MCF 10A (cell line): ENCODE results near the gene KRT15. TPM values are rescaled to one million over a fixed set of nuclear protein-coding genes. Genes with fewer than 3 reads are reported as not detected.
A peak's percentile ranks its signal among the peaks of the same experiment; 100 is the strongest.

Experiments used
- BruUV-seq: library from RNA; stranded (reverse); fragments of 400-500 nt; replicated peaks from 2 replicates; lab custom pipeline; 2021; lab: Mats Ljungman, UMichigan
- CTCF ChIA-PET: fragments of 300-600 bp; sonication (Branson Sonifier 250); formaldehyde crosslinking; extraction: SDS; loops from one replicate; lab custom pipeline; 2021; ENCODE audit warnings: antibody characterized with exemption, inconsistent platforms; lab: Yijun Ruan, JAX
- POLR2A ChIA-PET: fragments of 300-600, 350-650 bp; sonication (Branson Sonifier 250); formaldehyde crosslinking; extraction: SDS; loops from one replicate; lab custom pipeline; 2020; ENCODE audit warnings: antibody characterized with exemption, inconsistent platforms; lab: Yijun Ruan, JAX
- DNase-seq: peaks from one replicate; pipeline ENCODE4 v3.0.0-alpha.2; 2018; ENCODE audit not compliant: unreplicated experiment
- H3K27ac Mint-ChIP-seq: one replicate; pipeline ENCODE4 v1.8.0; 2022; ENCODE audit warnings: mild to moderate bottlenecking, low read depth, mixed read lengths; ENCODE audit not compliant: unreplicated experiment
- H3K27me3 Mint-ChIP-seq: one replicate; pipeline ENCODE4 v1.8.0; 2022; ENCODE audit warnings: mixed read lengths; ENCODE audit not compliant: insufficient read depth, unreplicated experiment
- H3K36me3 Mint-ChIP-seq: one replicate; pipeline ENCODE4 v1.8.0; 2022; ENCODE audit warnings: mild to moderate bottlenecking, moderate library complexity, mixed read lengths; ENCODE audit not compliant: insufficient read depth, unreplicated experiment
- H3K4me1 Mint-ChIP-seq: one replicate; pipeline ENCODE4 v1.8.0; 2022; ENCODE audit warnings: mixed read lengths; ENCODE audit not compliant: insufficient read depth, unreplicated experiment
- H3K4me3 Mint-ChIP-seq: one replicate; pipeline ENCODE4 v1.8.0; 2022; ENCODE audit warnings: mild to moderate bottlenecking, moderate library complexity, mixed read lengths; ENCODE audit not compliant: unreplicated experiment
- H3K9me3 Mint-ChIP-seq: one replicate; pipeline ENCODE4 v1.8.0; 2022; ENCODE audit warnings: mixed read lengths; ENCODE audit not compliant: unreplicated experiment
- intact Hi-C: fragments of 100-400 bp; cut with micrococcal nuclease; formaldehyde crosslinking; loops from 2 replicates; pipeline ENCODE4 v1.14.1; 2022
- total RNA-seq: library from RNA; stranded (reverse); gene quantifications from 2 replicates; pipeline ENCODE4 v1.2.3, GENCODE V29; 2022
- TF ChIP-seq, protein P1 (sequence below): fragments of 200-600 bp; IDR thresholded peaks from one replicate; pipeline ENCODE4 v1.8.0; 2022; ENCODE audit warnings: antibody characterized with exemption, mild to moderate bottlenecking; ENCODE audit not compliant: unreplicated experiment

The KRT15 gene
- total RNA-seq, 1 experiment from 2014 or later: 83.4 TPM

- Mint-ChIP-seq H3K4me1 (peaks cover 25% of the 10 kb centered on the region), H3K36me3 (no peaks in the 10 kb centered on the region), H3K9me3 (no peaks in the 10 kb centered on the region), H3K27ac (no peak overlapping the region), H3K27me3 (no peaks in the 10 kb centered on the region), H3K4me3 (no peak overlapping the region)
- no TSS peak for BruUV-seq
- no peak for DNase-seq
- CTCF ChIA-PET: interaction anchor here (1.0 kb wide), 1 partner anchor 22 kb away, joined by 4 read pairs; no protein-coding TSS in a partner anchor
- POLR2A ChIA-PET: no interaction called here
- intact Hi-C loops: no loop called here
- TF ChIP-seq, protein P1, sequence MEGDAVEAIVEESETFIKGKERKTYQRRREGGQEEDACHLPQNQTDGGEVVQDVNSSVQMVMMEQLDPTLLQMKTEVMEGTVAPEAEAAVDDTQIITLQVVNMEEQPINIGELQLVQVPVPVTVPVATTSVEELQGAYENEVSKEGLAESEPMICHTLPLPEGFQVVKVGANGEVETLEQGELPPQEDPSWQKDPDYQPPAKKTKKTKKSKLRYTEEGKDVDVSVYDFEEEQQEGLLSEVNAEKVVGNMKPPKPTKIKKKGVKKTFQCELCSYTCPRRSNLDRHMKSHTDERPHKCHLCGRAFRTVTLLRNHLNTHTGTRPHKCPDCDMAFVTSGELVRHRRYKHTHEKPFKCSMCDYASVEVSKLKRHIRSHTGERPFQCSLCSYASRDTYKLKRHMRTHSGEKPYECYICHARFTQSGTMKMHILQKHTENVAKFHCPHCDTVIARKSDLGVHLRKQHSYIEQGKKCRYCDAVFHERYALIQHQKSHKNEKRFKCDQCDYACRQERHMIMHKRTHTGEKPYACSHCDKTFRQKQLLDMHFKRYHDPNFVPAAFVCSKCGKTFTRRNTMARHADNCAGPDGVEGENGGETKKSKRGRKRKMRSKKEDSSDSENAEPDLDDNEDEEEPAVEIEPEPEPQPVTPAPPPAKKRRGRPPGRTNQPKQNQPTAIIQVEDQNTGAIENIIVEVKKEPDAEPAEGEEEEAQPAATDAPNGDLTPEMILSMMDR: no peak
Measured at GRCh38 chr17:41527063-41528023, 8.7 kb upstream of the KRT15 start.

DNA sequence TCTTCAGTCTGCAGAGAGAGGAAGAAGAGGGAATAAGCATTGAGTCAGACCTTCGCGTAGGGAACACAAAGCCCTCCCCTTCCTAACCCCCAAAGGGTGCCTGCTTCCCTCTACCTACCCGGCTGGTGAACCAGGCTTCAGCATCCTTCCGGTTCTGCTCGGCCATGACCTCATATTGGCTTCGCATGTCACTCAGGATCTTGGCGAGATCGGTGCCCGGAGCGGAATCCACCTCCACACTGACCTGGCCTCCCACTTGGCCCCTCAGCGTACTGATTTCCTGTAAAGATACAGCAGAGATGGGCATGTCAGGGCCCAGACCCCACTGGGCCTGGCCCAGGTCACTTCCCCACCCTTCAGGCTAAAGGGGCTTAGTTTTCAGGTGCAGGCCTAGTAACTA is 5.6 kb upstream of the KRT15 start:
- Mint-ChIP-seq H3K4me3 (no peak overlapping the region), H3K36me3 (no peaks in the 10 kb centered on the region), H3K27ac (no peak overlapping the region), H3K4me1 (peaks cover 37% of the 10 kb centered on the region), H3K9me3 (no peaks in the 10 kb centered on the region), H3K27me3 (no peaks in the 10 kb centered on the region)
- TF ChIP-seq, protein P1: no peak
- POLR2A ChIA-PET: interaction anchor here (1.8 kb wide), 1 partner anchor 24 kb away, joined by 6 read pairs; no protein-coding TSS in a partner anchor
- no TSS peak for BruUV-seq
- DNase-seq: no peak
- CTCF ChIA-PET: interaction anchor here (2.6 kb wide), 1 partner anchor 25 kb away, joined by 13 read pairs; no protein-coding TSS in a partner anchor
- intact Hi-C loops: no loop called here

- TF ChIP-seq, protein P1: no peak
- ChIA-PET POLR2A (interaction anchor here (0.7 to 1.8 kb wide), 2 partner anchors 9 to 24 kb away, joined by 3 to 6 read pairs; no protein-coding TSS in a partner anchor), CTCF (interaction anchor here (2.6 kb wide), 1 partner anchor 25 kb away, joined by 13 read pairs; no protein-coding TSS in a partner anchor)
- DNase-seq: peak; percentile 72
- Mint-ChIP-seq H3K36me3 (peaks cover under 1% of the 10 kb centered on the region), H3K27ac (no peak overlapping the region), H3K4me3 (peak overlapping the region; percentile 35), H3K27me3 (no peaks in the 10 kb centered on the region), H3K4me1 (peaks cover 38% of the 10 kb centered on the region), H3K9me3 (no peaks in the 10 kb centered on the region)
- intact Hi-C loops: no loop called here
- BruUV-seq: no TSS peak
Measured at GRCh38 chr17:41523787-41524186, 5.1 kb upstream of the KRT15 start.

- Mint-ChIP-seq H3K4me1 (peaks cover 44% of the 10 kb centered on the region), H3K36me3 (peaks cover 6% of the 10 kb centered on the region), H3K27ac (no peak overlapping the region), H3K4me3 (peak overlapping the region; percentile 35), H3K27me3 (no peaks in the 10 kb centered on the region), H3K9me3 (no peaks in the 10 kb centered on the region)
- no TSS peak for BruUV-seq
- no peak for DNase-seq
- TF ChIP-seq, protein P1: no peak
- CTCF ChIA-PET: interaction anchor here (2.6 kb wide), 1 partner anchor 26 kb away, joined by 13 read pairs; no protein-coding TSS in a partner anchor
- intact Hi-C loops: no loop called here
- POLR2A ChIA-PET: interaction anchor here (0.7 kb wide), 1 partner anchor 9 kb away, joined by 3 read pairs; no protein-coding TSS in a partner anchor
Measured at GRCh38 chr17:41523225-41523593, 4.5 kb upstream of the KRT15 start.
